GM23248 (cell line): ENCODE results near the gene MECP2. TPM values are rescaled to one million over a fixed set of nuclear protein-coding genes. Genes with fewer than 3 reads are reported as not detected.
A peak's percentile ranks its signal among the peaks of the same experiment; 100 is the strongest.

Experiments used
- DNase-seq: peaks from one replicate; pipeline ENCODE4 v3.0.0-alpha.2; 2015
- H2AFZ ChIP-seq: fragments of 200-600 bp; sonication (generic); 2 replicates; pipeline ENCODE4 v1.6.1; 2016; ENCODE audit warnings: antibody characterized with exemption
- H3F3A ChIP-seq: fragments of 200-600 bp; sonication (generic); 2 replicates; pipeline ENCODE4 v1.6.1; 2016; ENCODE audit warnings: mild to moderate bottlenecking, antibody characterized with exemption, mixed run types; ENCODE audit not compliant: insufficient read depth
- H3K27ac ChIP-seq: fragments of 200-600 bp; sonication (generic); 2 replicates; pipeline ENCODE4 v1.5.1; 2016; ENCODE audit warnings: mild to moderate bottlenecking
- H3K27me3 ChIP-seq: fragments of 200-600 bp; sonication (generic); replicated peaks from 2 replicates; pipeline ENCODE4 v1.6.1; 2016; ENCODE audit warnings: mild to moderate bottlenecking; ENCODE audit not compliant: insufficient read depth
- H3K36me3 ChIP-seq: fragments of 200-600 bp; sonication (generic); 2 replicates; pipeline ENCODE4 v1.6.1; 2016; ENCODE audit warnings: low read depth, mild to moderate bottlenecking
- H3K4me1 ChIP-seq: fragments of 200-600 bp; sonication (generic); 2 replicates; pipeline ENCODE4 v1.6.1; 2016; ENCODE audit warnings: mild to moderate bottlenecking; ENCODE audit not compliant: insufficient read depth
- H3K4me2 ChIP-seq: fragments of 200-600 bp; sonication (generic); one replicate; pipeline ENCODE4 v1.6.1; 2016; ENCODE audit warnings: mild to moderate bottlenecking; ENCODE audit not compliant: unreplicated experiment
- H3K4me3 ChIP-seq: fragments of 200-600 bp; sonication (generic); 2 replicates; pipeline ENCODE4 v1.5.1; 2016; ENCODE audit warnings: mild to moderate bottlenecking
- H3K79me2 ChIP-seq: fragments of 200-600 bp; sonication (generic); 2 replicates; pipeline ENCODE4 v1.6.1; 2016; ENCODE audit warnings: mild to moderate bottlenecking; ENCODE audit not compliant: insufficient read depth
- H3K9ac ChIP-seq: fragments of 200-600 bp; sonication (generic); 2 replicates; pipeline ENCODE4 v1.6.1; 2016; ENCODE audit warnings: mild to moderate bottlenecking
- H3K9me2 ChIP-seq: fragments of 200-600 bp; sonication (generic); 2 replicates; pipeline ENCODE4 v1.6.1; 2016; ENCODE audit warnings: mixed run types, mild to moderate bottlenecking, moderate library complexity; ENCODE audit not compliant: insufficient read depth
- H3K9me3 ChIP-seq: fragments of 200-600 bp; sonication (generic); one replicate; pipeline ENCODE4 v1.6.1; 2017; ENCODE audit warnings: low read depth
- H4K20me1 ChIP-seq: fragments of 200-600 bp; sonication (generic); 2 replicates; pipeline ENCODE4 v1.6.0; 2016; ENCODE audit not compliant: insufficient read depth
- EZH2 ChIP-seq: fragments of 200-600 bp; sonication (generic); IDR thresholded peaks from 2 replicates; pipeline ENCODE4 v1.6.1; 2018; ENCODE audit warnings: antibody characterized with exemption, mild to moderate bottlenecking; ENCODE audit not compliant: insufficient read depth, poor library complexity, severe bottlenecking
- EZH2phosphoT487 ChIP-seq: fragments of 200-600 bp; sonication (generic); IDR thresholded peaks from 2 replicates; pipeline ENCODE4 v1.6.1; 2018; ENCODE audit warnings: antibody characterized with exemption, moderate library complexity, mild to moderate bottlenecking, low read depth; ENCODE audit not compliant: insufficient read depth
- whole genome bisulfite sequencing, 2 experiments: methylation state at CpG; one replicate each; pipeline ENCODE4 v1.1.6; 2015 to 2017; ENCODE audit warnings: low lambda C conversion rate in 2 of 2, low coverage in 1 of 2; ENCODE audit errors: missing lambda C conversion rate in 2 of 2; 5-methylcytosine and 5-hydroxymethylcytosine counted together
- in situ Hi-C: fragments of 300-500 bp; cut with MboI; formaldehyde crosslinking; loops from 2 replicates; pipeline ENCODE4 v1.15.0; 2020
- polyA plus RNA-seq: library from polyadenylated mRNA; unstranded; fragments of >200 nt; fragmentation: Nextera tagmentation; extraction: Ambion mirVana; gene quantifications from 2 replicates; pipeline ENCODE4 v1.2.1, GENCODE V29; 2016
- total RNA-seq: library from RNA; depleted of rRNA; stranded (reverse); fragments of >200 nt; shearing (Covaris generic); gene quantifications from 2 replicates; pipeline ENCODE4 v1.2.3, GENCODE V29; 2014

The MECP2 gene
- total and polyA plus RNA-seq, 2 experiments from 2014 or later = 10.3 to 16.5 TPM

GRCh38 chrX:154115071-154115470 is 17.6 kb upstream of the MECP2 start:
- WGBS, 2 experiments = 91 to 95% methylated on average over 6 to 10 of the region's 10 CpGs
- TF ChIP-seq EZH2phosphoT487 (no peak), EZH2 (no peak)
- Histone ChIP-seq H3K79me2 (no peaks in the 10 kb centered on the region), H3K4me1 (no peaks in the 10 kb centered on the region), H3K27ac (no peak overlapping the region), H2AFZ (no peak overlapping the region), H3K4me2 (no peak overlapping the region), H4K20me1 (no peaks in the 10 kb centered on the region), H3K27me3 (no peaks in the 10 kb centered on the region; the same call in 1 of the 2 replicates), H3K9ac (no peak overlapping the region), H3K36me3 (no peaks in the 10 kb centered on the region), H3K9me2 (no peaks in the 10 kb centered on the region), H3F3A (no peaks in the 10 kb centered on the region), H3K4me3 (no peak overlapping the region), H3K9me3 (no peaks in the 10 kb centered on the region)
- no peak for DNase-seq
- in situ Hi-C loops = no loop called here

- no peaks in the 10 kb centered on the region; the same call in 1 of the 2 replicates for H3K27me3 ChIP-seq
- DNase-seq = no peak
- TF ChIP-seq EZH2 = no peak
- TF ChIP-seq EZH2phosphoT487 = no peak
- H3K9me2 ChIP-seq = no peaks in the 10 kb centered on the region
- no peak overlapping the region for H3K9ac ChIP-seq
- no peak overlapping the region for H3K4me2 ChIP-seq
- in situ Hi-C loops = no loop called here
- no peaks in the 10 kb centered on the region for H3K79me2 ChIP-seq
- 47 to 54% methylated on average over 2 to 5 of the region's 5 CpGs for WGBS, 2 experiments
- H3K4me1 ChIP-seq = no peaks in the 10 kb centered on the region
- no peaks in the 10 kb centered on the region for H3F3A ChIP-seq
- H3K36me3 ChIP-seq = no peaks in the 10 kb centered on the region
- H3K27ac ChIP-seq = no peak overlapping the region
- no peaks in the 10 kb centered on the region for H4K20me1 ChIP-seq
- H2AFZ ChIP-seq = no peak overlapping the region
- H3K9me3 ChIP-seq = no peaks in the 10 kb centered on the region
- H3K4me3 ChIP-seq = no peak overlapping the region
Observed at GRCh38 chrX:154114652-154115051, 17.1 kb upstream of the MECP2 start.

- DNase-seq = no peak
Observed at GRCh38 chrX:154113729-154114128, 16.2 kb upstream of the MECP2 start.

GRCh38 chrX:154098551-154098950 is 1.0 kb upstream of the MECP2 start:
- Histone ChIP-seq H3K36me3 (no peaks in the 10 kb centered on the region), H3K27me3 (no peaks in the 10 kb centered on the region), H3K9me3 (no peaks in the 10 kb centered on the region), H3K27ac (no peak overlapping the region), H3K4me2 (peak overlapping the region; percentile 65), H3K4me3 (no peak overlapping the region; the same call in 1 of the 2 replicates), H3F3A (peaks cover 8% of the 10 kb centered on the region; the same call in 1 of the 2 replicates), H3K79me2 (peaks cover 34% of the 10 kb centered on the region), H3K9ac (no peak overlapping the region), H3K4me1 (peaks cover 21% of the 10 kb centered on the region), H2AFZ (peak overlapping the region; percentile 96), H4K20me1 (no peaks in the 10 kb centered on the region; the same call in 1 of the 2 replicates), H3K9me2 (no peaks in the 10 kb centered on the region)
- no peak for TF ChIP-seq EZH2
- no peak for TF ChIP-seq EZH2phosphoT487
- in situ Hi-C loops = no loop called here
- 36 to 42% methylated on average over 2 of the region's 2 CpGs for WGBS, 2 experiments
- no peak for DNase-seq

More at GRCh38 chrX:154113729-154114128, 16.2 kb upstream of the MECP2 start:
- no peaks in the 10 kb centered on the region for H3K9me3 ChIP-seq
- no peaks in the 10 kb centered on the region for H3F3A ChIP-seq
- in situ Hi-C loops = no loop called here
- H3K4me2 ChIP-seq = no peak overlapping the region
- H3K79me2 ChIP-seq = no peaks in the 10 kb centered on the region
- H3K36me3 ChIP-seq = no peaks in the 10 kb centered on the region
- no peak overlapping the region for H3K27ac ChIP-seq
- no peak overlapping the region for H2AFZ ChIP-seq
- H4K20me1 ChIP-seq = no peaks in the 10 kb centered on the region
- H3K4me3 ChIP-seq = no peak overlapping the region
- H3K9me2 ChIP-seq = no peaks in the 10 kb centered on the region
- WGBS, 2 experiments = 56 to 73% methylated on average over 6 of the region's 6 CpGs
- TF ChIP-seq EZH2phosphoT487 = no peak
- TF ChIP-seq EZH2 = no peak
- no peak overlapping the region for H3K9ac ChIP-seq
- no peaks in the 10 kb centered on the region; the same call in 1 of the 2 replicates for H3K27me3 ChIP-seq
- no peaks in the 10 kb centered on the region for H3K4me1 ChIP-seq
